ENCODE data around the gene CFAP73. TPM values are rescaled to one million over a fixed set of nuclear protein-coding genes. Genes with fewer than 3 reads are reported as not detected.
"Not testable (repeated sequence)": the region's sequence is repeated elsewhere in the genome, so short reads cannot be mapped to it uniquely, and the experiment has no call there.

Gene CFAP73
- total RNA-seq, 1 donor from 2014 or later = not detected

GRCh38 chr12:113112043-113112899 lies 37.3 kb upstream of the CFAP73 start:
- H3K4me3 ChIP-seq (ENCODE audit: low read depth, low read length) = no peak overlapping the region
- no peak for DNase-seq (ENCODE audit: low read depth)
- no peak for TF ChIP-seq CTCF (conservative IDR thresholded peaks at IDR 0.05; ENCODE audit: low read depth, low read length)

- no peak for TF ChIP-seq CTCF (conservative IDR thresholded peaks at IDR 0.05; ENCODE audit: low read depth, low read length)
- DNase-seq (ENCODE audit: low read depth) = no peak
- H3K4me3 ChIP-seq (ENCODE audit: low read depth, low read length) = no peak overlapping the region
Measured at GRCh38 chr12:113113397-113113796, 36.1 kb upstream of the CFAP73 start.

GRCh38 chr12:113114447-113115178 lies 34.9 kb upstream of the CFAP73 start:
- no peak for DNase-seq (ENCODE audit: low read depth)
- TF ChIP-seq CTCF (conservative IDR thresholded peaks at IDR 0.05; ENCODE audit: low read depth, low read length) = no peak
- H3K4me3 ChIP-seq (ENCODE audit: low read depth, low read length) = no peak overlapping the region

GRCh38 chr12:113115455-113116126 lies 33.9 kb upstream of the CFAP73 start:
- no peak for DNase-seq (ENCODE audit: low read depth)
- no peak overlapping the region for H3K4me3 ChIP-seq (ENCODE audit: low read depth, low read length)
- no peak for TF ChIP-seq CTCF (conservative IDR thresholded peaks at IDR 0.05; ENCODE audit: low read depth, low read length)

- no peak overlapping the region for H3K4me3 ChIP-seq (ENCODE audit: low read depth, low read length)
- no peak for DNase-seq (ENCODE audit: low read depth)
- no peak for TF ChIP-seq CTCF (conservative IDR thresholded peaks at IDR 0.05; ENCODE audit: low read depth, low read length)
Measured at GRCh38 chr12:113116875-113117274, 32.6 kb upstream of the CFAP73 start.

- DNase-seq (ENCODE audit: low read depth); H3K4me3 ChIP-seq (ENCODE audit: low read depth, low read length): not testable (repeated sequence)
Measured at GRCh38 chr12:113117684-113118083, 31.8 kb upstream of the CFAP73 start.

- no peak overlapping the region for H3K4me3 ChIP-seq (ENCODE audit: low read depth, low read length)
- no peak for TF ChIP-seq CTCF (conservative IDR thresholded peaks at IDR 0.05; ENCODE audit: low read depth, low read length)
- no peak for DNase-seq (ENCODE audit: low read depth)
Measured at GRCh38 chr12:113118142-113118541, 31.4 kb upstream of the CFAP73 start.
